Transverse colon (tissue), 4 donors: ENCODE results near the gene LEP. TPM values are rescaled to one million over a fixed set of nuclear protein-coding genes. Genes with fewer than 3 reads are reported as not detected.

Source experiments
- DNase-seq: peaks from one replicate; pipeline ENCODE4 v3.0.0-alpha.2; 2019
- H3K27ac ChIP-seq, 4 donors: fragments of 200-600 bp; sonication (generic); 2 replicates each; pipeline ENCODE4 v1.5.1; 2016 to 2018; ENCODE audit warnings: inconsistent platforms in 4 of 4
- H3K27me3 ChIP-seq: fragments of 200-600 bp; sonication (generic); 2 replicates; pipeline ENCODE4 v1.5.1; 2017; ENCODE audit warnings: inconsistent platforms
- H3K36me3 ChIP-seq, 4 donors: fragments of 200-600 bp; sonication (generic); 2 replicates each; pipeline ENCODE4 v1.5.1; 2017 to 2019; ENCODE audit warnings: inconsistent platforms in 4 of 4
- H3K4me1 ChIP-seq, 4 donors: fragments of 200-600 bp; sonication (generic); 2 replicates each; pipeline ENCODE4 v1.5.1; 2017 to 2020; ENCODE audit warnings: inconsistent platforms in 4 of 4
- H3K4me3 ChIP-seq, 4 donors: fragments of 200-600 bp; sonication (generic); 1 replicate in 1 of 4; 2 replicates in 3 of 4; pipeline versions ENCODE4 v1.5.1 to v1.6.1; 2017 to 2019; ENCODE audit warnings: inconsistent platforms in 4 of 4
- H3K9me3 ChIP-seq, 2 donors: fragments of 200-600 bp; sonication (generic); 2 replicates each; pipeline ENCODE4 v1.5.1; 2017 to 2019; ENCODE audit warnings: inconsistent platforms in 2 of 2
- EP300 ChIP-seq: sonication (generic); formaldehyde crosslinking; IDR thresholded peaks from one replicate; pipeline ENCODE4 v1.6.1; 2017; ENCODE audit warnings: antibody characterized with exemption, low read depth
- POLR2A ChIP-seq: fragments of 450-650 bp; IDR thresholded peaks from one replicate; pipeline ENCODE4 v1.6.1; 2016; ENCODE audit warnings: antibody characterized with exemption, mild to moderate bottlenecking, moderate library complexity
- POLR2AphosphoS5 ChIP-seq, 3 donors: sonication (generic); formaldehyde crosslinking; IDR thresholded peaks; one replicate each; pipeline ENCODE4 v1.6.1; 2016; ENCODE audit warnings: antibody characterized with exemption in 3 of 3
- WGBS, 2 donors: methylation state at CpG; one replicate each; pipeline ENCODE4 v1.1.5; 2018; ENCODE audit warnings: low coverage in 1 of 2; 5-methylcytosine and 5-hydroxymethylcytosine counted together
- in situ Hi-C, 4 donors: fragments of 200-750 bp; cut with MboI; loops; one replicate each; pipeline versions ENCODE4 v1.15.0 to v1.15.1; 2017; ENCODE audit warnings: low sequenced_read_pairs in 3 of 4, low pct_ligation_motif_present in 1 of 4, low pct_unique_long_range_greater_than_20kb in 1 of 4
- intact Hi-C: fragments of 100-400 bp; cut with DNase I; formaldehyde crosslinking; loops from one replicate; pipeline ENCODE4 v1.15.1; 2023; ENCODE audit warnings: low total_unique reads
- small RNA-seq, 4 donors: library from RNA; depleted of rRNA; stranded (forward); fragments of <200 nt; gene quantifications; one replicate each; pipeline ENCODE3, GENCODE V24; 2016
- total RNA-seq, 4 donors: library from RNA; depleted of rRNA; stranded (reverse); fragments of >200 nt; gene quantifications; one replicate each; pipeline ENCODE4 v1.1.0, GENCODE V29; 2016
- TF ChIP-seq, protein P1 (sequence below), 5 experiments: fragments of 200-600 bp in 3 of 5; fragments of 450-650 bp in 2 of 5; sonication (generic) in 3 of 5; IDR thresholded peaks; 1 replicate in 2 of 5; 2 replicates in 3 of 5; pipeline ENCODE4 v1.5.1; 2016 to 2017; ENCODE audit warnings: antibody characterized with exemption in 5 of 5, inconsistent platforms in 3 of 5, mild to moderate bottlenecking in 2 of 5, moderate library complexity in 1 of 5

The LEP gene
- total RNA-seq, 4 donors from 2014 or later: 1.1 to 10.8 TPM; not detected in 2

DNA sequence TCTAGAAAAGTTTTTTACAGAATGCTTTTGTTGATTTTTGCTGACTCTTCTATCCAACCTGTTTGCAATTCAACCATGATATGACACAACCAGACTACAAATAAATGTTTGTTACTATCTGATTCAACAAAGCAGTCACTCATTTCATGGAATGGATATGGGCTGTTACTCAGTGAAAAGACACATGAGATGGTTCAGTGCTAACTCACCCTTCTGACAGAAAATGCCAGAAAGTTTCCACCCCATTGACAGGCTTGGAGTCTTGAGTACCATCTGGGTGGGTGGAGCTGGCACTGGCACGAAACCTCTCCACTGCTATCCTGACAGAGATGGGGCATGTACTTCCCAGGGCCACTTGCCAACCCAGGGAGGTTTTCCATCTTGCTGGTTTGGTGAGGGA, 63.1 kb downstream of the LEP start:
- no peaks in the 10 kb centered on the region for H3K27me3 ChIP-seq
- no peak for DNase-seq
- H3K27ac ChIP-seq: no peak overlapping the region
- no peaks in the 10 kb centered on the region for H3K4me1 ChIP-seq
- TF ChIP-seq POLR2AphosphoS5 (IDR thresholded peaks at IDR 0.05): no peak
- TF ChIP-seq, protein P1, sequence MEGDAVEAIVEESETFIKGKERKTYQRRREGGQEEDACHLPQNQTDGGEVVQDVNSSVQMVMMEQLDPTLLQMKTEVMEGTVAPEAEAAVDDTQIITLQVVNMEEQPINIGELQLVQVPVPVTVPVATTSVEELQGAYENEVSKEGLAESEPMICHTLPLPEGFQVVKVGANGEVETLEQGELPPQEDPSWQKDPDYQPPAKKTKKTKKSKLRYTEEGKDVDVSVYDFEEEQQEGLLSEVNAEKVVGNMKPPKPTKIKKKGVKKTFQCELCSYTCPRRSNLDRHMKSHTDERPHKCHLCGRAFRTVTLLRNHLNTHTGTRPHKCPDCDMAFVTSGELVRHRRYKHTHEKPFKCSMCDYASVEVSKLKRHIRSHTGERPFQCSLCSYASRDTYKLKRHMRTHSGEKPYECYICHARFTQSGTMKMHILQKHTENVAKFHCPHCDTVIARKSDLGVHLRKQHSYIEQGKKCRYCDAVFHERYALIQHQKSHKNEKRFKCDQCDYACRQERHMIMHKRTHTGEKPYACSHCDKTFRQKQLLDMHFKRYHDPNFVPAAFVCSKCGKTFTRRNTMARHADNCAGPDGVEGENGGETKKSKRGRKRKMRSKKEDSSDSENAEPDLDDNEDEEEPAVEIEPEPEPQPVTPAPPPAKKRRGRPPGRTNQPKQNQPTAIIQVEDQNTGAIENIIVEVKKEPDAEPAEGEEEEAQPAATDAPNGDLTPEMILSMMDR (IDR thresholded peaks at IDR 0.05): no peak
- no peak for TF ChIP-seq EP300
- no peak for TF ChIP-seq POLR2A
- in situ Hi-C loops: no loop called here
- H3K36me3 ChIP-seq: peaks cover 0 to 13% (median 6%) of the 10 kb centered on the region in 4 donors
- intact Hi-C loops: no loop called here
- 100% methylated on average over 1 of the region's 1 CpG; no CpG with 5 or more reads in 1 of the 2 donors for WGBS, 2 donors
- H3K9me3 ChIP-seq: no peaks in the 10 kb centered on the region
- H3K4me3 ChIP-seq: no peak overlapping the region

DNA sequence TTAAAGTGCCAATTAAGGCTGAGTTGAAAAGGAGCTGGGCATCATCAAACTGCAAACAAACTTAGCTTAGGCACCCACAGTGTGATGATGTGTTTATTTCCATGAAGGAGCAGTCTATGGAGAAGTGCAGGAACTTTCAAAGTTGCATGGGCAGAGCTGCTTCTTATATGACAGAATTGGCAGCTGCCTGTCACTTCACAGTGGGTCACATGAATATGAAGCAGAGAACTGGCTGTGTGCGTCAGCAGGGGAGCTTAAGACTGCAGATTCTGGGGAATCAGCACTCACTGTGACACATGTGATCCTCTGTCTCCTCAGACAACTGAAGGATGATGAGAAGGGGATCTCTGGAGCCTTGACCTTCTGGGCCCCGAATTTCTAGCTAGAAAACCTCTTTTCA, 66.0 kb downstream of the LEP start:
- DNase-seq: no peak
- no peak overlapping the region for H3K4me3 ChIP-seq
- no peaks in the 10 kb centered on the region for H3K9me3 ChIP-seq
- intact Hi-C loops (no loop called here), in situ Hi-C loops (no loop called here)
- H3K36me3 ChIP-seq: peaks cover 0 to 34% (median 17%) of the 10 kb centered on the region in 4 donors
- TF ChIP-seq, protein P1 (IDR thresholded peaks at IDR 0.05): no peak
- TF ChIP-seq POLR2AphosphoS5 (IDR thresholded peaks at IDR 0.05) (no peak), EP300 (no peak), POLR2A (no peak)
- no peaks in the 10 kb centered on the region for H3K4me1 ChIP-seq
- H3K27ac ChIP-seq: no peak overlapping the region
- 90 to 100% methylated on average over 1 to 2 of the region's 2 CpGs for WGBS, 2 donors
- H3K27me3 ChIP-seq: no peaks in the 10 kb centered on the region

Small RNAs within 50 kb of the gene (small RNA-seq; reads per million reads assigned to genes)
- gene MIR129-1: 0 to 0.12 (median 0) reads per million in 4 donors

Other genes starting within 250 kb of the LEP start
- gene LRRC4, start 209.8 kb upstream of the LEP start, total RNA-seq: 1 to 10 TPM in 2 of 4 donors, under 1 TPM in 2; 0.20 to 1.2 (median 0.96) TPM
- 100 to 1,000 TPM in 1 of 4 donors, 10 to 100 TPM in 2, 1 to 10 TPM in 1; 9.0 to 341 (median 34.2) TPM for gene RBM28, start 102.6 kb downstream of the LEP start, total RNA-seq
- under 1 TPM in 2 of 4 donors, not detected in 2; 0.16 to 0.41 TPM for gene PRRT4, start 120.4 kb downstream of the LEP start, total RNA-seq
- gene IMPDH1, start 168.7 kb downstream of the LEP start, total RNA-seq: 100 to 1,000 TPM in 1 of 4 donors, 10 to 100 TPM in 3; 21.4 to 189 (median 44.2) TPM
- gene HILPDA, start 214.6 kb downstream of the LEP start, total RNA-seq: 10 to 100 TPM in 1 of 4 donors, 1 to 10 TPM in 2, not detected in 1; 5.3 to 35.5 (median 5.9) TPM
- gene METTL2B, start 235.5 kb downstream of the LEP start, total RNA-seq: 10 to 100 TPM; 22.1 to 30.3 (median 23.2) TPM